ENCODE measurements around the gene USH1C. TPM values are rescaled to one million over a fixed set of nuclear protein-coding genes. Genes with fewer than 3 reads are reported as not detected.

Gene USH1C
- total RNA-seq, 4 donors from 2014 or later = 0.35 to 0.46 TPM; not detected in 2

DNA sequence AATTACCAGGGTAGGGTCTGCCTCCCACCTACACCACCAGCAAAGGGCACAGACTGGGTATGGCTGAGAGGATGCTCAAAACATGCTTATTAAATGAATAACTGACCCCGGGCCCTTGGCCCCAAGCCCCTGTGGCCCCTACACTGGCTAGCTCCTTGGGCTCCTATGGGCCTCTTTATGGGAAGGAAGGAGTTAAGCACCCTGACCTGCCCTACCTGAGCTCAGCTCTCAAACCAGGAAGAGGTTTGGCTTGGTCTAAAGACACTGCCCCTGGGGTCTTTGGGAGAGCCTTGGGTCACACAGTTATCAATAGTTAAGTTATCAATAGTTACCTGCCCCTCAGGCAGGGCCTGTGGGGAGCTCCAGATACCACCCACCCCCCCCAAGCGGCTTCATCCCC, 1.2 kb downstream of the USH1C start:
- TF ChIP-seq, protein P1, sequence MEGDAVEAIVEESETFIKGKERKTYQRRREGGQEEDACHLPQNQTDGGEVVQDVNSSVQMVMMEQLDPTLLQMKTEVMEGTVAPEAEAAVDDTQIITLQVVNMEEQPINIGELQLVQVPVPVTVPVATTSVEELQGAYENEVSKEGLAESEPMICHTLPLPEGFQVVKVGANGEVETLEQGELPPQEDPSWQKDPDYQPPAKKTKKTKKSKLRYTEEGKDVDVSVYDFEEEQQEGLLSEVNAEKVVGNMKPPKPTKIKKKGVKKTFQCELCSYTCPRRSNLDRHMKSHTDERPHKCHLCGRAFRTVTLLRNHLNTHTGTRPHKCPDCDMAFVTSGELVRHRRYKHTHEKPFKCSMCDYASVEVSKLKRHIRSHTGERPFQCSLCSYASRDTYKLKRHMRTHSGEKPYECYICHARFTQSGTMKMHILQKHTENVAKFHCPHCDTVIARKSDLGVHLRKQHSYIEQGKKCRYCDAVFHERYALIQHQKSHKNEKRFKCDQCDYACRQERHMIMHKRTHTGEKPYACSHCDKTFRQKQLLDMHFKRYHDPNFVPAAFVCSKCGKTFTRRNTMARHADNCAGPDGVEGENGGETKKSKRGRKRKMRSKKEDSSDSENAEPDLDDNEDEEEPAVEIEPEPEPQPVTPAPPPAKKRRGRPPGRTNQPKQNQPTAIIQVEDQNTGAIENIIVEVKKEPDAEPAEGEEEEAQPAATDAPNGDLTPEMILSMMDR (IDR thresholded peaks at IDR 0.05) = no peak
- no peak for TF ChIP-seq POLR2A (IDR thresholded peaks at IDR 0.05)
- no peaks in the 10 kb centered on the region for H3K9me3 ChIP-seq
- H3K4me1 ChIP-seq = no peaks in the 10 kb centered on the region
- H3K36me3 ChIP-seq = no peaks in the 10 kb centered on the region
- intact Hi-C loops (cut with DNase I; ENCODE audit: low total_unique reads) = no loop called here
- no peak overlapping the region for H3K4me3 ChIP-seq
- no peak for DNase-seq
- no peaks in the 10 kb centered on the region for H3K27me3 ChIP-seq
- no peak overlapping the region for H3K27ac ChIP-seq

- DNase-seq = no peak
- H3K4me1 ChIP-seq = no peaks in the 10 kb centered on the region
- no peaks in the 10 kb centered on the region for H3K9me3 ChIP-seq
- H3K27me3 ChIP-seq = no peaks in the 10 kb centered on the region
- TF ChIP-seq, protein P1 (IDR thresholded peaks at IDR 0.05) = no peak
- no peaks in the 10 kb centered on the region for H3K36me3 ChIP-seq
- no peak overlapping the region for H3K27ac ChIP-seq
- H3K4me3 ChIP-seq = no peak overlapping the region
- intact Hi-C loops (cut with DNase I; ENCODE audit: low total_unique reads) = no loop called here
Measured at GRCh38 chr11:17542249-17542648, 2.0 kb downstream of the USH1C start.

- Histone ChIP-seq H3K4me1 (no peaks in the 10 kb centered on the region), H3K4me3 (no peak overlapping the region), H3K36me3 (no peaks in the 10 kb centered on the region), H3K27me3 (no peaks in the 10 kb centered on the region), H3K27ac (no peak overlapping the region), H3K9me3 (no peaks in the 10 kb centered on the region)
- no peak for DNase-seq
- intact Hi-C loops (cut with DNase I; ENCODE audit: low total_unique reads) = no loop called here
- TF ChIP-seq, protein P1 (IDR thresholded peaks at IDR 0.05) = no peak
- no peak for TF ChIP-seq POLR2A (IDR thresholded peaks at IDR 0.05)
Measured at GRCh38 chr11:17541330-17541885, 2.8 kb downstream of the USH1C start.

- no peak for TF ChIP-seq POLR2A (IDR thresholded peaks at IDR 0.05)
- TF ChIP-seq, protein P1 (IDR thresholded peaks at IDR 0.05) = no peak
- H3K9me3 ChIP-seq = no peaks in the 10 kb centered on the region
- H3K4me3 ChIP-seq = no peak overlapping the region
- H3K4me1 ChIP-seq = no peaks in the 10 kb centered on the region
- no peaks in the 10 kb centered on the region for H3K27me3 ChIP-seq
- intact Hi-C loops (cut with DNase I; ENCODE audit: low total_unique reads) = no loop called here
- H3K36me3 ChIP-seq = no peaks in the 10 kb centered on the region
- DNase-seq = no peak
- H3K27ac ChIP-seq = no peak overlapping the region
Measured at GRCh38 chr11:17540807-17541206, 3.4 kb downstream of the USH1C start.

- Histone ChIP-seq H3K27ac (no peak overlapping the region), H3K4me1 (no peaks in the 10 kb centered on the region), H3K36me3 (no peaks in the 10 kb centered on the region), H3K9me3 (no peaks in the 10 kb centered on the region), H3K4me3 (no peak overlapping the region), H3K27me3 (no peaks in the 10 kb centered on the region)
- TF ChIP-seq, protein P1 (IDR thresholded peaks at IDR 0.05) = no peak
- no peak for TF ChIP-seq POLR2A (IDR thresholded peaks at IDR 0.05)
- intact Hi-C loops (cut with DNase I; ENCODE audit: low total_unique reads) = no loop called here
- no peak for DNase-seq
Measured at GRCh38 chr11:17538731-17539130, 5.5 kb downstream of the USH1C start.

Measured in uterus (tissue), 4 donors.